Stimulated activated CD4-positive, alpha-beta T cell treated with anti-CD3 and anti-CD28 coated beads, Interleukin-1b, Interleukin-23, amount 100 ng/mL, for 4 hours (primary cell): ENCODE data around the gene ARHGAP30.

Experiments
- DNase-seq, 2 donors: peaks; one replicate each; pipeline ENCODE4 v3.0.0-alpha.2; 2020; ENCODE audit warnings: low read depth in 2 of 2

Gene ARHGAP30

DNA sequence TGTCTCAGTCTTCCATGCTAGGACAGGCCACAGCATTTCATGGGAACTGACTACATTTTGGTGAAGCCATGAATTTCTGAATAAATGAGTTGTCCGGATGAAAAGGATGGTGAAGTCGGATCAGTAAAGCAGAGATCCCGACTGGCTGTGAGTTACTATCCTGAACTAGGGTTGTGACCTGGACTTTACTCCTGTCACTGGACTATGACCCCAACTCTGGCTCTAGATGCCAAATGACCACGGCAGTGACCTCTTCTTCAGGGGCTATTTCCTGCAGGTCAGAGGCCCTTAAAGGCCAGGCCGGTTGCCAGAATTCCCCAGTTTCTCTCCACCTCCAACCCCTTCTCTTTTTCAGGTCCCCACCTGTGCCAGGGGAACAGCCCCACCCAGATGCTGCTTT, 21.4 kb upstream of the ARHGAP30 start:
- DNase-seq, result no peak

DNA sequence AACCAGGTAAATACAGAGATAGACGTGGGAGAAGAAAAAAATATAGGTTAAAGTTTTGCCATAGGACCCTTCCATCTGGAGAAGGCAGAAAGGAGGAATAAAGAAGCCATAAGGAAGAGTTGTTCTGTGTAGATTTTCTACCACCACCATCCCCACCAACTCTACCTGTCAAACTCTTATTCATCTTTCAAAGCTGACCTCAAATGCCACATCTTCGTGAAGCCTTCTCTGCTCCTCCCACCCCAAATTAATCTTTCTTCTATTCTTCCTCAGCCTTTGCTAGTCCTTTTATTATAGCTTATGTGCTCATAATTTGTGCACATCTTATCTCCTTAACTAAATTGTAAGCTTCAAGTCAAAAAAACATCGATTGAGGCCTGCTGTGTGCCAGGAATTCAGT, 20.9 kb upstream of the ARHGAP30 start:
- DNase-seq, result no peak

DNA sequence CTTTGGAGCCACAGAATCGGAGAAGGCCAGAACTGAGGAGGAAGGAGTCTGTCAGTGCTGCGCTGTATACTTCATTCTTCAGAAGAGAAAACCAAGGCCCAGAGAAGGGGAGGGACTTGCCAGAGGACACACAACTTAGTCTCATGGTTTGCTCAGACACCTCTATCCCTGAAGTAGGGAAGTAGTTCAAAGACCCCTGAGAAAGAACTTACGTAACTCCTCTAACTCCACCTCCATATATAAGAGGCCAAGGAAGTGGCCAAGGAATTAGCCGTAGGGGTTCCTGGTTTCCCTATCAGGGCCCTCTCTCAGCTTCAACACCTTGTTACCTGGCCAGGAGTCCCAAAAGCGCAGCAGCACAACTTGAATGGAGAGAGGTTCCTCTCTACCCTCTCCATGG, 20.2 kb upstream of the ARHGAP30 start:
- no peak for DNase-seq

DNA sequence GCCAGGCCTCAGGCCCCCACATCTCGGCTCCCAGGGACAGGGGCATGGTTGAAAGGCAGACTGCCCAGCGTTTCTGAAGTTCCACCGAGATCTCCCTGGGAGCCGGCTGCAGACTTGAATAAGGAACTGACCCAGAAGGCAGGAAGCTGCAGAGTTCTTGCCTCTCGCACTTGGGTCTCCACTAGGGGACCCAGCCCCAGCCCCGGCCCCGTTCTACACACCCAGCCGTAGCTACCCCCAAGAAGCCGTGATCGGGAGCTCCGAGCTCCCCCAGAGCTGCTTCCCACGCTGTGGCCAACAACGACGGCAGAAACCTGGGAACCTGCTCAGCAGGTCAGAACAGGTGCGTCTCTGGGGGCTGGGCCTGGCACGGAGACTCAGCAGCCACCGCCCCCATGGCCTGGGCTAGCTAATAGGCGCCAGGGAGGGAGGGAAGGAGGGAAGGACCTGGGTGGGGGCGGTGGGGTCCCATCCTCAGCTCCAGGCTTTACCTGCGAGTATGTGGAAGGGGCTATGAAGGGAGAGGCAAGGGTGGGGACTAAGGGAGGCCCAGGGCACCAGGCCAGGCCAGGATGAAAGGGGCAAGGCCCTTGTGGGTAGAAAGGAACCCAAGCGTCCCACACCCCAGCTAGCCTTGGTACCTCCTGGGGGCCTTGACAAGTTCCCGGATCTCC, 19.7 kb upstream of the ARHGAP30 start, which contains the start of gene NECTIN4:
Gene NECTIN4 (minus strand): TSS at position 308 of the 674 bp plus-strand sequence. CDS start 262 bp downstream, at position 46.
- no peak for DNase-seq

DNA sequence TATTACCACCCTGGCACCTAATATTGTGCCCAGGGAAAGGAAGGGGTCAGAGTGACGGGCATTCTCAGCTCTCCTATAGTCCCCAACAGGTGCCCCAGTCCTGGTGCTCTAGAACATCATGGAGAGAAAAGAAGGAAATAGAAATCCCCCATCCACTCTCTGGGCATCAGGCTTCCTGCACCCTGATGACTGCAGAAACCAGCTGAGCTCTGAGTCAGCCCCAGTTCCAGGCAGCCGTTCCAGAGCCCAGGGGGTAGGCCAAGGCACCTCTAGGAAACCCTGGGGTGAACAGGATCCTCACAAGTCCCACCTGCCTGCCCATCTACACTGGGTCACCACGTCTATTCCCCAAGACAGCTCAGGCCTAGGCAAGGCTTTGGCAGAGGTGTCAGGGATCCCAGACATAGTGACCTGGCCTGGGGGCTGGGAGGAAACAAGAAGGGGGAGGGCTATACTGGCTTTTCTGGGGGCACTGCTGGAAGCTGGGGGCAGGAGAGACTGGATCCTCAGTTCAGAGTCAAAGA, 19.0 kb upstream of the ARHGAP30 start:
- DNase-seq, result no peak

- no peak for DNase-seq
These were observed 16.8 kb upstream of the ARHGAP30 start for GRCh38 chr1:161086457-161086856.

DNA sequence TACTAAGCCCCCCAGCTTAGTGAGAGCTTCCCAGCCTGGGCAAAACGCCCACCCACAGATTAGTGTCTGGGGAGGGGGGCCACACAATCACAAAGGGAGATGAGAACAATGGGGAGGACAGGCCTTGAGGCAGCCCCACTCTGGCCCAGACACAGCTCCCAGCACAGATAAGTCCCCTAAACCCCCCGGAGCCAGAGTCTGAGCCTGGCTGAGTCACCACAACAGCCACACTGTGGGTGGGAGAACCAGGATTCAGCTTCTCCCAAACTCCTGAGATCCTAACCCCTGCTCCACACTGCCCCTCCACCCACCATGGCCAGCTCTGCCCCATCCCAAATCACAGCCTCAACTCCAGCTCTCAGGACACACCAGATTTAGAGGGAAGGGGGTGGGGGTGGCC, 15.5 kb upstream of the ARHGAP30 start:
- DNase-seq, result no peak

DNA sequence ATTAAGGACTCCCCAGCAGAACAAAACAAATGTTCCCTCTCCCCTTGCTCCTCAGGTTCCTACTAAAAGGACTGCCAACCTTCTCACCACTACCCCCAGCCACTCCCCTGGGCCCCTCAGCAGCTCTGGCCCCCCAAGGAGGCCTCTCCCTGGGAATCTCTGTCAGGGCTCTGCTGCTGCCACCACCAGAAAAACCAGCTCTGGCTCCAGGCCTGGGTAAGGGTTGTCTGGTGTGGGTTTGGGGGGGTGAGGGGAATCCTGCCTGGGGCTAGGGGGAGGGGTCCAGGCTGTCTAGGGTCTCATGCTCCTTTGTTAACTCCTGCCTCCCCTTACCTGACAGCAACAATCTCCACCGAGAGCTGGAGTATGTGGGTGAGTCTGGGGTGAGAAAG, 14.9 kb upstream of the ARHGAP30 start:
- DNase-seq, result no peak

GRCh38 chr1:161083748-161084596, 14.3 kb upstream of the ARHGAP30 start:
- DNase-seq, result no peak

DNA sequence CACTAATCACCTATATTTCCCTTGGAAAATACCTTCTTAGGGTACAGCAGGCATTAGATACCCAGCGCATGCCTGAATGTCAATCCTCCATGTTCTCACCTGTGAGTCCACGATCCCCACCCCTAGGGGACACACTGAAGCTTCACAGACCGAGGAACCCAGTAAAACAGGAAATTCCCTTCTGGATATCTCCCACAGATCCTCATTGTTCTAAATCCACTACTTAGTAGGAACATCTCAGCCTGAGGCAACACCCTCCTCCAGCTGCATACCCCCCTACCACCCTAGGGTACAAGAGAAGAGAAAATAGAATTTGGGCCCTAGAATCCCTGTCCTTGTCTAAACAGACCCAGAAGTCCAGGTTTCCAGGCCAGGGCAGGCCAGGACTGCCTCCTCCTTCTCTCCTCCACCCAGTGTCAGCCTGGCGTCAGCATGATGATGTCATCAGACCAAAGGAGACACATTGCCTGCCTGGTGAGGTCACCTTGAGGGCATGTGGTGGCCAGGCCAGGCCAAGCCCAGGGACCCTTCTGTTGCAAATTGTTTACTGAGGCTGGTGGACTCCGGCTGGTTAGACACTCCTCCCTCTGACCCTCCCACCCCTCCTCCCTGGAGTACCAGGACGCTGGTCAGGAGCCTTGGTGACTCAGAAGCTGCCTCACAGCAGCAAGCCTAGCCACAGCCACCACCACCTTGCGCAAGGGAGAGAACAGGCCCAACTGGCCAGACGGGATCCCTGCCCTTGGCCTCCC, 13.5 kb upstream of the ARHGAP30 start:
- DNase-seq, result no peak

DNA sequence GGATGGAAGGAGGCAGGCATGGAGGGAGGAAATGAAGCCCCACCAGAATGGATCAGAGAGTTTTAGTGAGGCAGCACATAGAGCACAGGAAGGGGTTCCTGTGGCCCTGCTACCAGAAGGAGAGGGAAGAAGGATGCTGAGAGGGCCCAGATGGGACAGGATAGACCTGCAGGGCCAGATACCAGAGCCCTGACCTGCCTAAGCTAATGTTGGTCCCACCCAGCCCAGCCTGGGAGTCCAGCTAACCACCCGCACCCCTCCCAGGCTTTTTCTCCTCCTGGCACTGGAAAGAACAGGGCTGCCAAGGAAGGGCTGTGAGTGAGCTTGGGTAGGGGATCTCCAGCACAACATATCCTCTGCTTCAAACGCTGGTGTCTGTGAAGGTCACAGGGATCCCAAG, 12.8 kb upstream of the ARHGAP30 start:
- no peak for DNase-seq

DNA sequence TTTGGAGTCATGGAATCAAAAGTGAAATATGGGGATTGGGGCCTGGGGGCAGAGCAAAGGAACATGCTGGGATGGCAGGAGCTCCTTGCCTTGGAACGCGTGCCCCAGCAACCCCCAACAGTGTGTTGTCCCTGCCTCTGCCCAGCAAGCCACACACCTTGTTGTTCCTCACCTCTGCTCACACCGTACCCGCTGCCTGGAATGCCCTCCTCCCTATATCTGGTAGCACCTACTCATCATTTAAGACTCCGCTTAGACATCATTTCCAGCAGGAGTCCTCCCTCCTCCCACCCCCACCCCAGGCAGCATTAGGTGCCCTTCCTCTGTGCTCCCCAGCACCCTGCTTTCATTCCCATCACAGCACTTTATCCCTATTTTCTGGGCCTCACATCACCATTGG, 11.8 kb upstream of the ARHGAP30 start:
- no peak for DNase-seq

GRCh38 chr1:161080441-161081405, 11.0 kb upstream of the ARHGAP30 start:
- no peak for DNase-seq

GRCh38 chr1:161079436-161080110, 9.9 kb upstream of the ARHGAP30 start:
- DNase-seq, result no peak

GRCh38 chr1:161077426-161077825, 7.7 kb upstream of the ARHGAP30 start:
- DNase-seq, result no peak

- no peak for DNase-seq
These were observed 6.7 kb upstream of the ARHGAP30 start for GRCh38 chr1:161076410-161076809.

DNA sequence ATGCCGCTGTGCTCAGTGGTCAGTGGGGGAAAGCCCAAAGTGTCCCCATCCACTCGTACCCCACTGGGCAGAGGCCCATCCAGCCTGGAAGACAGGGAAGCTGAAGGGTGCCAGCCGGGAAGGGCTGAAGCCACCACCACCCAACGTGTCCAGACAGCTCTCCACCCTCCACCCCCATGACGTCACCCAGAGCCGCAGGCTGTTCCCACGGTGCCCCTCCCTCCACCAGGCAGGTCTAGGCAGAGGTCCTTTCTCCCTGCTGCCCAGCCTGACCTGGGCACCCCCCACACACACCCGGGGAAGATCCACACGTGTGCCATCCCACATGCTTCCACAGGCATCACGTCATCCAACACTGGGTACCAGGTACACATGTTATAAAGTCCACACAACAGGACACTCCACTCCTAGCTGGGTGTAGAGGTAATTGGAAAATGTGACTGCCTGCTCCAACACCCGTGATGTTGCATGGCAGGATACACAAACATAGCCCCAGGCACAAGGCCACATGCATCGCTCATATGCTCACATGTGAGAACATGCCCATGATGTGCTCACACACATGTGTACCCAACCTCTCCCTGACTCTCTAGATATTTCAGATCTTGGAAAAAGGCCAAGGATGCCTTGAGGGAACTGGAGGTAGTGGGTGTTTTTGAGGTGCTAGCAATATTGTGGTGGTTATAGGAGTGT, 5.1 kb upstream of the ARHGAP30 start:
- no peak for DNase-seq

- DNase-seq, result no peak
These were observed 3.9 kb upstream of the ARHGAP30 start for GRCh38 chr1:161073474-161074121.

- no peak for DNase-seq
These were observed 3.2 kb upstream of the ARHGAP30 start for GRCh38 chr1:161072751-161073449.
